ENCODE measurements around the gene P2RY8.

The P2RY8 gene

DNA sequence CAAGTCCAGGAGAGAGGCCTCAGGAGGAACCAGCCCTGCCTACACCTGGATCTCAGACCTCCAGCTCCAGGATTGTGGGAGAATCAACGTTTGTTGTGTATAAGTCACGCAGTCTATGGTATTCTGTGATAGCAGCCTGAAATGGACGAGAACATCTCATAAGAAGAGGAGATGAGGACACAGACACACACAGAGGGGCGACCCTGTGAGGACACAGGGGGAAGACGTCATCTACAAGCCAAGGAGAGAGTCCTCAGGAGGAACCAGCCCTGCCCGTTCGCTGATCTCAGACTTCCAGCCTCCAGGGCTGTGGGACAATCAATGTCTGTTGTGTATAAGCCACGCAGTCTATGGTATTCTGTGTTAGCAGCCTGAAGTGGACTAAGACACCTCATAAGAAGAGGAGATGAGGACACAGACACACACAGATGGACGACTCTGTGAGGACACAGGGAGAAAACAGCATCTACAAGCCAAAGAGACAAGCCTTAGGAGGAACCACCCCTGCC, 20.3 kb downstream of the P2RY8 start:
- 0 out of 2 replicates have a peak, but pooled peaks cover 2% of the 10 kb centered on the region for H3K9me3 ChIP-seq (ENCODE audit: control insufficient read depth, insufficient read depth, low read depth, low read length)
- no peak overlapping the region for H3K27ac ChIP-seq (ENCODE audit: low read depth, low read length)
- no peaks in the 10 kb centered on the region for H3K36me3 ChIP-seq (ENCODE audit: control insufficient read depth, insufficient read depth, low read length)
- H3K27me3 ChIP-seq (ENCODE audit: control insufficient read depth, insufficient read depth, low read length): peaks cover 7% of the 10 kb centered on the region; the same call in 1 of the 2 replicates
- H3K4me3 ChIP-seq (ENCODE audit: low read depth, low read length): no peak overlapping the region
- peaks cover 4% of the 10 kb centered on the region; the same call in 1 of the 2 replicates for H3K4me1 ChIP-seq (ENCODE audit: control insufficient read depth, insufficient read depth, low read length)
- H3K9ac ChIP-seq (ENCODE audit: low read length): no peak overlapping the region

DNA sequence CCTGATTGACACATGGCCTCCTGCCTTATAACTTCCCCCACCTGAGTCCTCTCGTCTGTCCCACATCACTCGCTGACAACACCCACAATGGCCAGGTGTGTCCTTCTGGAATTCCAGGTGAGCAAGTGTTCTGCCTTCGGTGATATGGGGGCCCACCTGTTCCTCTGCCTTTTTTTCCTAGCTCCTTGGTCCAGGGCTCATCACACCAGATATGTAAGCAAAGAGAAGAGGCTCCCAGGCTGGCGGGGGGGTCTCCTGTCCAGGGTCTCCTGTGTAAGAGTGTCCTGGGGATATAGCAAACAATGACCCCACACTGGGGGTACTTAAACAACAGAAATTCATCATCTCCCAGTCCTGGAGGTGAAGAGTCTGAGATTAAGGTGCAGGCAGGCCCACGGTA, 25.2 kb downstream of the P2RY8 start:
- H3K9me3 ChIP-seq (ENCODE audit: control insufficient read depth, insufficient read depth, low read depth, low read length): 0 out of 2 replicates have a peak, but pooled peaks cover 3% of the 10 kb centered on the region
- H3K27me3 ChIP-seq (ENCODE audit: control insufficient read depth, insufficient read depth, low read length): peaks cover 7% of the 10 kb centered on the region; the same call in 1 of the 2 replicates
- H3K4me1 ChIP-seq (ENCODE audit: control insufficient read depth, insufficient read depth, low read length): no peaks in the 10 kb centered on the region
- no peak overlapping the region for H3K9ac ChIP-seq (ENCODE audit: low read length)
- H3K36me3 ChIP-seq (ENCODE audit: control insufficient read depth, insufficient read depth, low read length): no peaks in the 10 kb centered on the region
- H3K27ac ChIP-seq (ENCODE audit: low read depth, low read length): no peak overlapping the region
- H3K4me3 ChIP-seq (ENCODE audit: low read depth, low read length): no peak overlapping the region

DNA sequence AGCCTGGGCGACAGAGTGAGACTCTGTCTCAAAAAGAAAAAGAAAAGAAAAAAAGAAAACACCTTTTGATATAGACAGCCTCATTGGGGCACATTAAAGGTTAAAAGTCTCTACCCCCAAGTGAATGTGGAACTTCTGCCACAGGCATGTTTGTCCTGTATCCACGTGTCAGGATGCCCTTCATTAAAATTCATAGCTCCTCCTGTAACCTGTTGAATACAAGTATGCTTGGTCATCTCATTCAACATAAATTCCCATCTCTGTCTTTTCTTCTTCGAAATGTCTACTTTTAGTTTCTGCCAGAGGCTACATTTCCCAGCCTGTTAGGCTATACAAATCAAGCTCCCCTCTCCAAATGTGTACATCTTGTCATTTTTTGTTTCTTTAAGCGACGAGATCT, 25.8 kb downstream of the P2RY8 start:
- no peaks in the 10 kb centered on the region for H3K4me1 ChIP-seq (ENCODE audit: control insufficient read depth, insufficient read depth, low read length)
- no peak overlapping the region for H3K27ac ChIP-seq (ENCODE audit: low read depth, low read length)
- 0 out of 2 replicates have a peak, but pooled peaks cover 3% of the 10 kb centered on the region for H3K9me3 ChIP-seq (ENCODE audit: control insufficient read depth, insufficient read depth, low read depth, low read length)
- no peaks in the 10 kb centered on the region for H3K36me3 ChIP-seq (ENCODE audit: control insufficient read depth, insufficient read depth, low read length)
- H3K4me3 ChIP-seq (ENCODE audit: low read depth, low read length): no peak overlapping the region
- H3K27me3 ChIP-seq (ENCODE audit: control insufficient read depth, insufficient read depth, low read length): peaks cover 7% of the 10 kb centered on the region; the same call in 1 of the 2 replicates
- no peak overlapping the region for H3K9ac ChIP-seq (ENCODE audit: low read length)

DNA sequence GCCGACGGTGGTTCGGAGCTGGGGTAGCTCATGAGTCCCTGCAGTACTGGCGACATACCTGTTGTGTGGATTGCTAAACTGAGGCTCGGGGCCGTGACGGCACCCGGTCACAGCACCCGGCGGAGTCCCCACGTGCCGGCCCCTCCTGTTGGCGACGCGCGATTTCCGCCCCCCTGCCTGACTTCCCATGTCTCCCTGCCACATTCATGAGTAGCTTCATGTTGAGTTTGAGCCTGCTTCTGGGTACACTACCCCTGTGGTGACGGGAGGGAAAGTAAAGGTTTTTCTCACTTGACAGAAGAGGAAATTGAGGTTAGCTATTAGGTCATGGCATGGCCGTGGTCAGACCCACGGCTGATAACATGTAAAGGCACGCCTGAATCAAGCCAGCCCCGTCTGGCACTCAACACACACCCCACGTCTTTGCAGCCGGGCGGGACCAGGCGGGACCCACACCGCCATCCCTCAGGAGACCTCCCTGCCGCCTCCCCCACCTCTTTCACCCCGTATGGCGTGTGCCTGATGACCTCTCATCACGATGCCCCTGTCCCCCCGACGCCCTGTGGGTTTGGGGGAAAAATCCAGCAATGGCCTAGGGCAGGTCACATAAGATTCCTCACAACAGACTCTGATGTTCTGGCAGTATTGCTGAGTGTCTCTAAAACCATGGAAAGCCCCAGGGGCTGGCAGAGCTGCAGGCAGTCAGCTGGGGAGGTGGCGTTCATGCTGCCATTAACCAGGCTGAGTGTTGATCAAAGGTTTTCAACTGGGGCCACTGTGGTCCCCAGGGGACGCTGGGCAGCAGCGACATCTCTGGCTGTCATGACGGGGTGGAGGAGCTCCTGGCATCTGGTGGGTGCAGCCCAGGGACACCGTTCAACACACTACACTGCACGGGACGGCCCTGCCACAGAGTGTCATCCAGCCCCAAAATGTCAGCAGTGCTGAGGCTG, 29.2 kb downstream of the P2RY8 start:
- H3K27me3 ChIP-seq (ENCODE audit: control insufficient read depth, insufficient read depth, low read length): no peaks in the 10 kb centered on the region
- H3K27ac ChIP-seq (ENCODE audit: low read depth, low read length): no peak overlapping the region
- no peak overlapping the region for H3K4me3 ChIP-seq (ENCODE audit: low read depth, low read length)
- 0 out of 2 replicates have a peak, but pooled peaks cover 3% of the 10 kb centered on the region for H3K9me3 ChIP-seq (ENCODE audit: control insufficient read depth, insufficient read depth, low read depth, low read length)
- H3K9ac ChIP-seq (ENCODE audit: low read length): no peak overlapping the region
- H3K4me1 ChIP-seq (ENCODE audit: control insufficient read depth, insufficient read depth, low read length): no peaks in the 10 kb centered on the region
- no peaks in the 10 kb centered on the region for H3K36me3 ChIP-seq (ENCODE audit: control insufficient read depth, insufficient read depth, low read length)

DNA sequence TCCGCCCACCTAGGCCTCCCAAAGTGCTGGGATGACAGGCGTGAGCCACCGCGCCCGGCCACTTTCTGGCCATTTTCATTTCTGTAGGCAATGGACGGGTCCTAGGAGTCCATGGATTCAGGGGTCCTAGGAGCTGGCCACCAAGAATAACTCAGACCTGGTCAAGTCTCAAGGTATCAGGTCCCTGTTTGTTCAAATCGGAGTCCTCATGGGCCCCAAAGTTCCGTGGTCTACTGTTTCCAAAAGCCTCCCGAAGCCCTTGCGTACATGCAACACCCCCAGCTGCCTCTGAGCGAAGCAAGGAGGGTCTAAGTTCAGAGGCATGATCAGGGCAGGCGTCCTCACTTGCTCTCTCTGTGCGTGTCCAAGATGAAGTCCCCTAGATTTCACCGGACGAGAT, 30.1 kb downstream of the P2RY8 start:
- Histone ChIP-seq H3K27ac (ENCODE audit: low read depth, low read length) (no peak overlapping the region), H3K4me1 (ENCODE audit: control insufficient read depth, insufficient read depth, low read length) (no peaks in the 10 kb centered on the region), H3K27me3 (ENCODE audit: control insufficient read depth, insufficient read depth, low read length) (no peaks in the 10 kb centered on the region), H3K9ac (ENCODE audit: low read length) (no peak overlapping the region), H3K36me3 (ENCODE audit: control insufficient read depth, insufficient read depth, low read length) (no peaks in the 10 kb centered on the region), H3K4me3 (ENCODE audit: low read depth, low read length) (no peak overlapping the region), H3K9me3 (ENCODE audit: control insufficient read depth, insufficient read depth, low read depth, low read length) (0 out of 2 replicates have a peak, but pooled peaks cover 3% of the 10 kb centered on the region)

DNA sequence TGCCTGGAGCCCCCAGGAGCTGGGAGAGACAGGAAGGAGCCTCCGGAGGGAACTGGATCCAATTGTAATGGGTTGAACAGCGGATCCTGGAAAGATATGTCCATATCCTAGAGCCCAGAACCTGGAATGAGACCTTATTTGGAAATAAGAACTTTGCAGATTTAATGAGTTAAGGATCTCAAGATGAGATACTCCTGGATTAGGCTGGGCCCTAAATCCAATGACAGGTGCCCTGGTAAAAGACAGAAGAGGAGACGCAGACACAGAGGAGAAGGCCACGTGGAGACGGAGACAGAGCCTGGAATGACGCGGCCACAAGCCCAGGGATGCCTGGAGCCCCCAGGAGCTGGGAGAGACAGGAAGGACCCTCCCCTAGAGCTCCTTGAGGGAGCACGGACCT, 34.1 kb downstream of the P2RY8 start:
- no peaks in the 10 kb centered on the region for H3K36me3 ChIP-seq (ENCODE audit: control insufficient read depth, insufficient read depth, low read length)
- no peak overlapping the region for H3K27ac ChIP-seq (ENCODE audit: low read depth, low read length)
- H3K9ac ChIP-seq (ENCODE audit: low read length): no peak overlapping the region

DNA sequence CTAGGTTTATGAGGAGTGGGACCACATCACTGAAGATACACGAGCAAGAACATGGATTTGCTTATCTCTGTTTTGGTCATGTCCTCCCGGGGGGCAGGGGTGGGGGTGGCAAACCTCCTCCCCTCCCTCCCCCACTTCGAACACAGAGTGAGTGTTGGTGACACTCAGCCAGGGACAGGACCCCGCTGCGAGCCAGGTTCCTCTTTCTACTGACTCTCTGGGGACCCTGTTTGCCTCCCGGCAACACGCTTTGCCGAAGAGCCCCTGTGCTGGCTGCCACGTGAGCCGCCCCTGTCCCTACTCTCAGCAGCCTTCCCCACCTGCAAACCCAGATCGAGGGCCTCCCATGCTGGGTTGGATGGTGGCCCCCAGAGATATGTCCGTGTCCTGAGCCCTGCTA, 34.7 kb downstream of the P2RY8 start:
- H3K36me3 ChIP-seq (ENCODE audit: control insufficient read depth, insufficient read depth, low read length): no peaks in the 10 kb centered on the region
- H3K27me3 ChIP-seq (ENCODE audit: control insufficient read depth, insufficient read depth, low read length): no peaks in the 10 kb centered on the region
- no peaks in the 10 kb centered on the region for H3K4me1 ChIP-seq (ENCODE audit: control insufficient read depth, insufficient read depth, low read length)
- no peak overlapping the region for H3K4me3 ChIP-seq (ENCODE audit: low read depth, low read length)
- H3K27ac ChIP-seq (ENCODE audit: low read depth, low read length): no peak overlapping the region
- H3K9me3 ChIP-seq (ENCODE audit: control insufficient read depth, insufficient read depth, low read depth, low read length): no peaks in the 10 kb centered on the region
- no peak overlapping the region for H3K9ac ChIP-seq (ENCODE audit: low read length)

More for the DNA sequence above, 34.1 kb downstream of the P2RY8 start:
- Histone ChIP-seq H3K27me3 (ENCODE audit: control insufficient read depth, insufficient read depth, low read length) (no peaks in the 10 kb centered on the region), H3K9me3 (ENCODE audit: control insufficient read depth, insufficient read depth, low read depth, low read length) (no peaks in the 10 kb centered on the region), H3K4me3 (ENCODE audit: low read depth, low read length) (no peak overlapping the region), H3K4me1 (ENCODE audit: control insufficient read depth, insufficient read depth, low read length) (no peaks in the 10 kb centered on the region)

DNA sequence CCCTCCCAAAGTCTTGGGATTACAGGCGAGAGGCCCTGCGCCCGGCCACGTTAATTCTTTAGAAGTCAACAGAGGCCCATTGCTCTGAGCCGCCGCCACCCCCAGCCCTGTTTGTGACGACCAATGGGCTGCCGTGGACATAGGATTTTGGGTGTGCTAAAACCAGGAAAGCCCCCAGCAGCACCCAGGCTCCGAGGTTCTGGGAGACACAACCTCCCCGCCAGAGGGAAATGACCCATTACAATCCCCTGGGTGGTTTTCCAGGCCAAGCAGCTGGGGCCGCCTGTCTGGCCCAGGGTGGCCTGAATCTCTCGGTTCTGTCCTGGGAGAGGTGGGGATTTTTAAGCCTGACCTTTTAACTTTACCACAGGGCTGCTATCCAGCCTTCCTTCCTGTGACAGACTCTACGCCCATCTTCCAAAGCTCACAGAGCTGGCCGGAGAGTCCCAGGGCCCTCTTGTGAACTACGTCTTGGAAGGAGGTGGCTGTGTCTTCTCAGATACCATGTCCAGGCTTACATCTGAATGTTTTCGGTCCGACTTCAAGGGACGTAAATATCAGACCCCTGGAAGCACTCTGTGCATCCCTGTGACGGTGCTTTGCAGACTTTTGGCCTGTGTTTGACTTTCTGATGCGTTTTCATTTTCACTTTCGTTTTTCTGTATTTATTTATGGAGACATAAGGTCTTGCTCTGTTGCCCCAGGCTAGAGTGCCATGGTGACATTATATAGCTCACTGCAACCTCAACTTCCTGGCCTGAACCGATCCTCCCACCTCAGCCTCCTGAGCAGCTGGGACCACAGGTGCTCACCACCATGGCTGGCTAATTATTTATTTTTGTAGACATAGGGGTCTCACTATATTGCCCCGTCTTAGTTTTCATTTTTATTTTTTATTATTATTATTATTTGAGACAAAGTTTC, 36.0 kb downstream of the P2RY8 start:
- Histone ChIP-seq H3K36me3 (ENCODE audit: control insufficient read depth, insufficient read depth, low read length) (no peaks in the 10 kb centered on the region), H3K27ac (ENCODE audit: low read depth, low read length) (no peak overlapping the region), H3K4me3 (ENCODE audit: low read depth, low read length) (no peak overlapping the region), H3K9ac (ENCODE audit: low read length) (no peak overlapping the region), H3K9me3 (ENCODE audit: control insufficient read depth, insufficient read depth, low read depth, low read length) (no peaks in the 10 kb centered on the region), H3K27me3 (ENCODE audit: control insufficient read depth, insufficient read depth, low read length) (no peaks in the 10 kb centered on the region), H3K4me1 (ENCODE audit: control insufficient read depth, insufficient read depth, low read length) (no peaks in the 10 kb centered on the region)

DNA sequence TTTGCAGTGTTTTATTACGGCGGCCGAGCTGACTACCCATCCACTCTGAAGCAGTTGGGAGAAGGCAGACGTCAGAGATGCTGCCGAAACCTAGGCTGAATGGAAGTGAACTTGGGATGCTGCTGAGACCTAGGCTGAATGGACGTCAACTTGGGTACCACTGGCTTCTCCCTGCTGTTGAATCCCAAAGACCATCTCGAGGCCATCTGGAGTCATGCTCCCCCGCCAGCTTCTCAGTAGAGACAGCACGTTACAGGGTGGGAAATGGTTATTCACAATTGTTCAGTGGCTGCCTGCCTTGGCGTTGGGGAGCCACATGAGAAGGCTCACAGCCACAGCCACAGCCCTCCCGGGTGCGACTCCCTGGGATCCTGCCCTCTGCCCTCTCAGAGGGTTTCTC, 40.9 kb downstream of the P2RY8 start:
- Histone ChIP-seq H3K9me3 (ENCODE audit: control insufficient read depth, insufficient read depth, low read depth, low read length) (no peaks in the 10 kb centered on the region), H3K36me3 (ENCODE audit: control insufficient read depth, insufficient read depth, low read length) (no peaks in the 10 kb centered on the region), H3K4me3 (ENCODE audit: low read depth, low read length) (no peak overlapping the region), H3K4me1 (ENCODE audit: control insufficient read depth, insufficient read depth, low read length) (peaks cover 8% of the 10 kb centered on the region; the same call in 1 of the 2 replicates), H3K9ac (ENCODE audit: low read length) (no peak overlapping the region), H3K27ac (ENCODE audit: low read depth, low read length) (no peak overlapping the region), H3K27me3 (ENCODE audit: control insufficient read depth, insufficient read depth, low read length) (peaks cover 6% of the 10 kb centered on the region; the same call in 1 of the 2 replicates)

DNA sequence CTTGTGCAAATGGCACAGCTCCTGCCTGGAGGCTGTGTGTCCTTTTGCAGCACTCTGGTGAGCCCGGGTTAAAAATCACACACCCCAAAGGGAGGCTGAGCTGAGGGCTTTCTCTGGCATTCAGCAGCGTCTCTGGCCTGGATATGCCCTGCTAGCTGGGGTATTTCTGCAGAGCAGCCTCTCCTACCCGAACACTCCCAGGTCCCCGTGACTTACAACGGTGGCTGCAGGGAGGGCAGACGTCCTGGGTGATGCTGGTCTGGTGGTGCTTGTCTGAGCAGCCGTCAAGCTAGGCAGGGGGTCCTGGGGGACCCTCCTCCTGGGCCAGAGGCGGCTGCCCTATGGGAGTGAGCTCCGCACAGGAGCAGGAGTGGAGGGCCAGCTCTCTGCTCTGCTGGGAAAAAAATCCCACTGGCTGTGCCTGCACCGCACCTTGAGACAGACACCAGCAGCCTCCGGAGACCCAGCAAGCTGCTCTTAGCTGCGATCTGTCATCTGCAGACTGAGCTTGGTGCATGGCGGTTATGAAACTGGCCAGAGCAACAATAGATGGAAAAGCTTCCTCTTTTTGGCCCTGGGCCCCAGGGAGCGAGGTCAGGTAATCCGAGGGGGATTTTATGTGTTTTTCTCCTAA, 43.0 kb downstream of the P2RY8 start:
- Histone ChIP-seq H3K4me1 (ENCODE audit: control insufficient read depth, insufficient read depth, low read length) (peaks cover 8% of the 10 kb centered on the region; the same call in 1 of the 2 replicates), H3K36me3 (ENCODE audit: control insufficient read depth, insufficient read depth, low read length) (no peaks in the 10 kb centered on the region), H3K27ac (ENCODE audit: low read depth, low read length) (no peak overlapping the region), H3K4me3 (ENCODE audit: low read depth, low read length) (peak overlapping the region; percentile 39), H3K9ac (ENCODE audit: low read length) (no peak overlapping the region), H3K9me3 (ENCODE audit: control insufficient read depth, insufficient read depth, low read depth, low read length) (0 out of 2 replicates have a peak, but pooled peaks cover 4% of the 10 kb centered on the region), H3K27me3 (ENCODE audit: control insufficient read depth, insufficient read depth, low read length) (peaks cover 6% of the 10 kb centered on the region; the same call in 1 of the 2 replicates)
